WERI-Rb-1 (cell line): ENCODE measurements around the gene GNL3L.
"Not testable (repeated sequence)": the region's sequence is repeated elsewhere in the genome, so short reads cannot be mapped to it uniquely, and the experiment has no call there.

Source experiments
- DNase-seq: peaks from one replicate; pipeline ENCODE4 v3.0.0-alpha.2; 2020
- H3K27ac ChIP-seq: fragments of 250-450 bp; sonication (Bioruptor Pico); 2 replicates; pipeline ENCODE4 v1.5.1; 2020; ENCODE audit warnings: mild to moderate bottlenecking, moderate library complexity
- H3K27me3 ChIP-seq: fragments of 250-450 bp; sonication (Bioruptor Pico); 2 replicates; pipeline ENCODE4 v1.5.1; 2021; ENCODE audit warnings: mild to moderate bottlenecking, low read depth, moderate library complexity; ENCODE audit not compliant: insufficient read depth, severe bottlenecking
- H3K36me3 ChIP-seq: fragments of 250-450 bp; sonication (Bioruptor Pico); 2 replicates; pipeline ENCODE4 v1.5.1; 2020; ENCODE audit warnings: mild to moderate bottlenecking, moderate library complexity
- H3K4me3 ChIP-seq: 2 replicates; pipeline ENCODE4 v1.5.1; 2011; ENCODE audit warnings: low read depth, mild to moderate bottlenecking, control low read depth, low read length
- H3K9me3 ChIP-seq: fragments of 250-450 bp; sonication (Bioruptor Pico); 2 replicates; pipeline ENCODE4 v1.5.1; 2021; ENCODE audit warnings: mild to moderate bottlenecking, moderate library complexity; ENCODE audit not compliant: severe bottlenecking
- CTCF ChIP-seq: IDR thresholded peaks from 2 replicates; pipeline ENCODE4 v1.5.1; 2011; ENCODE audit warnings: low read depth, mild to moderate bottlenecking, control low read depth, inconsistent platforms, low read length

The GNL3L gene

GRCh38 chrX:54570332-54570731 lies 40.3 kb downstream of the GNL3L start:
- Histone ChIP-seq H3K4me3 (no peak overlapping the region), H3K27ac (no peak overlapping the region), H3K36me3 (no peaks in the 10 kb centered on the region; the same call in 1 of the 2 replicates), H3K9me3 (no peaks in the 10 kb centered on the region), H3K27me3 (no peaks in the 10 kb centered on the region)
- no peak for DNase-seq
- no peak for TF ChIP-seq CTCF

- not testable (repeated sequence) for H3K27me3 ChIP-seq, DNase-seq, H3K4me3 ChIP-seq
These were observed 42.6 kb downstream of the GNL3L start for GRCh38 chrX:54572641-54573040.

GRCh38 chrX:54597728-54598127 lies 67.7 kb downstream of the GNL3L start:
- H3K27ac ChIP-seq, result no peak overlapping the region
- TF ChIP-seq CTCF, result no peak
- peaks cover 2% of the 10 kb centered on the region for H3K9me3 ChIP-seq
- no peak overlapping the region for H3K4me3 ChIP-seq
- H3K36me3 ChIP-seq, result no peaks in the 10 kb centered on the region
- H3K27me3 ChIP-seq, result no peaks in the 10 kb centered on the region
- DNase-seq, result no peak

More at GRCh38 chrX:54572641-54573040, 42.6 kb downstream of the GNL3L start:
- not testable (repeated sequence) for H3K36me3 ChIP-seq, H3K9me3 ChIP-seq, H3K27ac ChIP-seq

- DNase-seq, result no peak
These were observed 72.5 kb downstream of the GNL3L start for GRCh38 chrX:54602563-54602962.

More at GRCh38 chrX:54602563-54602962, 72.5 kb downstream of the GNL3L start:
- Histone ChIP-seq H3K27me3 (no peaks in the 10 kb centered on the region), H3K9me3 (peaks cover 2% of the 10 kb centered on the region), H3K36me3 (no peaks in the 10 kb centered on the region), H3K4me3 (no peak overlapping the region), H3K27ac (no peak overlapping the region)
- TF ChIP-seq CTCF, result no peak
